Astrocyte of the hippocampus (primary cell): ENCODE data around the gene SEMA4D.
"Not testable (repeated sequence)": the region's sequence is repeated elsewhere in the genome, so short reads cannot be mapped to it uniquely, and the experiment has no call there.

Experiments
- DNase-seq: peaks from one replicate; pipeline ENCODE4 v3.0.0; 2011; ENCODE audit warnings: low read depth, low spot score

Gene SEMA4D

GRCh38 chr9:89481538-89481915 lies 16.4 kb downstream of the SEMA4D start:
- DNase-seq: no peak

GRCh38 chr9:89480825-89481537 lies 16.9 kb downstream of the SEMA4D start:
- no peak for DNase-seq

GRCh38 chr9:89480372-89480771 lies 17.5 kb downstream of the SEMA4D start:
- not testable (repeated sequence) for DNase-seq

- DNase-seq: not testable (repeated sequence)
Measured at GRCh38 chr9:89479669-89480011, 18.3 kb downstream of the SEMA4D start.

GRCh38 chr9:89478821-89479668 lies 18.9 kb downstream of the SEMA4D start:
- no peak for DNase-seq

- DNase-seq: peak; percentile 86
Measured at GRCh38 chr9:89477811-89478630, 19.9 kb downstream of the SEMA4D start.

GRCh38 chr9:89477384-89477783 lies 20.5 kb downstream of the SEMA4D start:
- DNase-seq: no peak

GRCh38 chr9:89476546-89476945 lies 21.4 kb downstream of the SEMA4D start:
- DNase-seq: no peak

- DNase-seq: no peak
Measured at GRCh38 chr9:89475891-89476440, 21.9 kb downstream of the SEMA4D start.

- DNase-seq: no peak
Measured at GRCh38 chr9:89474939-89475338, 23.0 kb downstream of the SEMA4D start.

GRCh38 chr9:89473762-89474469 lies 24.0 kb downstream of the SEMA4D start:
- peak; percentile 33 for DNase-seq

- DNase-seq: not testable (repeated sequence)
Measured at GRCh38 chr9:89471796-89472320, 26.1 kb downstream of the SEMA4D start.

GRCh38 chr9:89471390-89471789 lies 26.5 kb downstream of the SEMA4D start:
- no peak for DNase-seq

GRCh38 chr9:89470224-89470839 lies 27.6 kb downstream of the SEMA4D start:
- DNase-seq: no peak

GRCh38 chr9:89469003-89469402 lies 28.9 kb downstream of the SEMA4D start:
- DNase-seq: no peak

- no peak for DNase-seq
Measured at GRCh38 chr9:89468281-89468960, 29.5 kb downstream of the SEMA4D start.

GRCh38 chr9:89467278-89467625 lies 30.7 kb downstream of the SEMA4D start:
- DNase-seq: no peak

GRCh38 chr9:89466451-89467277 lies 31.2 kb downstream of the SEMA4D start:
- DNase-seq: no peak

GRCh38 chr9:89465726-89466308 lies 32.1 kb downstream of the SEMA4D start:
- no peak for DNase-seq
